ENCODE results near the gene ACKR2. TPM values are rescaled to one million over a fixed set of nuclear protein-coding genes. Genes with fewer than 3 reads are reported as not detected.
A peak's percentile ranks its signal among the peaks of the same experiment; 100 is the strongest.

Gene ACKR2
- total RNA-seq, 1 experiment from 2014 or later = 0.76 TPM

DNA sequence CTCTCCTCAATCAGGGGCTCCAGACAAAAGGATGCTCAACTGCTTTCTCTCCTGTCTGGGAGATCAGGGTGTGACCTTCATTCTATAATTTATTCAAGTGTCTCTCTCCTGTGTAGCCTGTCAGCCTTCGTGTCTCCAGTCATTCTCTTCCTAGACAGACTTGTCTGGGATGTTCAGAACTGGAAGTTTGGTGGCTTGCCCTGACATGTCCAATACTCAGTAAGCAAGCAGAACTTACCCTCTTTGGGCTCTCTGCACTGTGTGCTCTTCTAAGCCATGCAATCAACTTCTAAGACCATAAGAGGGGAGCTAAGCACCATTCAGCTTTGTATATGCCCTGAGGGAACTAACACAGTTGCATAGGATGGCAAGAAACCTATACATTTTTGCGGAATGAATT lies 14.1 kb downstream of the ACKR2 start:
- peaks cover 2 to 15% of the 10 kb centered on the region in 2 experiments; a peak in 2 of 4 replicates for H3K4me1 ChIP-seq (ENCODE audit: control insufficient read depth in 1 of 2, insufficient read depth in 2 of 2, low read length in 2 of 2)
- RAD21 ChIA-PET (ENCODE audit: low non-redundant PET in 1 of 2, low total read pairs in 2 of 2, uncharacterized antibody in 2 of 2, unreplicated experiment in 2 of 2) = no interaction called here
- BruUV-seq (replicated peaks) = no TSS peak
- no peak overlapping the region for H3K9ac ChIP-seq (ENCODE audit: low read length)
- no peaks in the 10 kb centered on the region for H3K9me3 ChIP-seq (ENCODE audit: control insufficient read depth in 1 of 2, insufficient read depth in 1 of 2, low read depth in 1 of 2, low read length in 2 of 2)
- CTCF ChIA-PET = interaction anchor here (0.6 kb wide), 1 partner anchor 275 kb away, joined by 3 read pairs; no protein-coding TSS in a partner anchor
- H3K4me2 ChIP-seq (ENCODE audit: low read length) = no peak overlapping the region
- H4K20me1 ChIP-seq (ENCODE audit: insufficient read depth) = no peaks in the 10 kb centered on the region
- H2AFZ ChIP-seq (ENCODE audit: low read depth, low read length, poor library complexity, severe bottlenecking) = peak overlapping the region; percentile 13
- no peak overlapping the region for H3K27ac ChIP-seq (ENCODE audit: low read depth, low read length)
- DNase-seq (ENCODE audit: low read depth, low spot score) (no peak), ATAC-seq (peak; percentile 42; the same call in 1 of the 2 replicates)
- H3K79me2 ChIP-seq (ENCODE audit: insufficient read depth, low read length) = no peaks in the 10 kb centered on the region
- no peaks in the 10 kb centered on the region for H3K27me3 ChIP-seq (ENCODE audit: insufficient read depth, low read length)
- H3K4me3 ChIP-seq (replicated peaks in 1 of 2; ENCODE audit: low read depth in 1 of 2, low read length in 2 of 2) = no peak overlapping the region
- no peaks in the 10 kb centered on the region for H3K9me2 ChIP-seq (ENCODE audit: insufficient read depth)
- POLR2A ChIA-PET = no interaction called here
- intact Hi-C loops (cut with micrococcal nuclease) = loop anchor here (10.0 kb wide), 1 partner anchor 279 kb away; no protein-coding TSS in a partner anchor
- TF ChIP-seq EZH2 (IDR thresholded peaks at IDR 0.05) (no peak), REST (IDR thresholded peaks at IDR 0.05; ENCODE audit: low read depth) (no peak), YY1 (IDR thresholded peaks at IDR 0.05; ENCODE audit: extremely low read depth, insufficient replicate concordance, low read depth, low read length) (no peak)
- TF ChIP-seq, protein P1, sequence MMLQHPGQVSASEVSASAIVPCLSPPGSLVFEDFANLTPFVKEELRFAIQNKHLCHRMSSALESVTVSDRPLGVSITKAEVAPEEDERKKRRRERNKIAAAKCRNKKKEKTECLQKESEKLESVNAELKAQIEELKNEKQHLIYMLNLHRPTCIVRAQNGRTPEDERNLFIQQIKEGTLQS (IDR thresholded peaks at IDR 0.05) = no peak
- TF ChIP-seq, protein P2, sequence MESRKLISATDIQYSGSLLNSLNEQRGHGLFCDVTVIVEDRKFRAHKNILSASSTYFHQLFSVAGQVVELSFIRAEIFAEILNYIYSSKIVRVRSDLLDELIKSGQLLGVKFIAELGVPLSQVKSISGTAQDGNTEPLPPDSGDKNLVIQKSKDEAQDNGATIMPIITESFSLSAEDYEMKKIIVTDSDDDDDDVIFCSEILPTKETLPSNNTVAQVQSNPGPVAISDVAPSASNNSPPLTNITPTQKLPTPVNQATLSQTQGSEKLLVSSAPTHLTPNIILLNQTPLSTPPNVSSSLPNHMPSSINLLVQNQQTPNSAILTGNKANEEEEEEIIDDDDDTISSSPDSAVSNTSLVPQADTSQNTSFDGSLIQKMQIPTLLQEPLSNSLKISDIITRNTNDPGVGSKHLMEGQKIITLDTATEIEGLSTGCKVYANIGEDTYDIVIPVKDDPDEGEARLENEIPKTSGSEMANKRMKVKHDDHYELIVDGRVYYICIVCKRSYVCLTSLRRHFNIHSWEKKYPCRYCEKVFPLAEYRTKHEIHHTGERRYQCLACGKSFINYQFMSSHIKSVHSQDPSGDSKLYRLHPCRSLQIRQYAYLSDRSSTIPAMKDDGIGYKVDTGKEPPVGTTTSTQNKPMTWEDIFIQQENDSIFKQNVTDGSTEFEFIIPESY (IDR thresholded peaks at IDR 0.05; ENCODE audit: extremely low read depth, insufficient replicate concordance, low read length) = no peak
- H3K36me3 ChIP-seq (ENCODE audit: control insufficient read depth in 1 of 2, insufficient read depth in 2 of 2, low read length in 2 of 2) = no peaks in the 10 kb centered on the region
